Ecto neural progenitor cell (in vitro differentiated cells): ENCODE results near the gene BNC2.

ENCODE experiments used
- DNase-seq: peaks from one replicate; pipeline ENCODE4 v3.0.0-alpha.2; 2018; ENCODE audit warnings: low spot score

BNC2 gene

GRCh38 chr9:16364347-16364746, 506.1 kb downstream of the BNC2 start:
- no peak for DNase-seq

- DNase-seq, result no peak
Measured at GRCh38 chr9:16363916-16364315, 506.6 kb downstream of the BNC2 start.

DNA sequence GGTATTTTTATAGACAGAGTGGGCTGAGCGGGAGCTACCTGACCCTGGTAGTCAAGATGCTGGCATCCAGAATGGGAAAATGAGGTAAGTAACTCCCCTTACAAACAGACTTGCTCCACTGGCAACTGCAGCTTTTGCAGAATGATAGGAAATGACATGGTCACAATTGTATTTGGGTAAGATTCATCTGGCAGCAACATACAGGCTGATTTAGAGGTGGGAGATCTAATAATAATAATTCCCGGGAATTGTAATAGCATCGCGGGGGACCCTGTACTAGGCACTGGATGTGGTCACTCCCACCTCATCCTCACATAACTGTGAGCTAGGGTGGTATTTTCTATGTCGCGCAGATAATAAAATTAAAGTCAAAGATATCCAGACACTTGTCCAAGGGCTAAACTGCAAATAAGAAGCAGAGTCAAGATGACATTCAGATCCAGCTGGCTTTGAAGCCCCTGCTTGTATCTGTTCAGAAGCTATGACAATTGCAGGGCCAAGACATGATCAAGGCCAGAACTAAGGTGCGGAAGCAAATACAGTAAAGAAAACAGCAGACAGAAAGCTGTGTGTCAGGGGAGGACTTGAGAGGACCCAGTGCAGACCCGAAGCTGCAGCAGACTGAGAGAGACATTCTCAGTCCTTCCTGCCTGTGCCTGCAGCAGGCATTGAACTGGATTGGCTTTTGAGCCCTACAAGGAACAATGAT, 507.2 kb downstream of the BNC2 start:
- DNase-seq, result no peak

GRCh38 chr9:16361939-16362338, 508.5 kb downstream of the BNC2 start:
- no peak for DNase-seq

DNA sequence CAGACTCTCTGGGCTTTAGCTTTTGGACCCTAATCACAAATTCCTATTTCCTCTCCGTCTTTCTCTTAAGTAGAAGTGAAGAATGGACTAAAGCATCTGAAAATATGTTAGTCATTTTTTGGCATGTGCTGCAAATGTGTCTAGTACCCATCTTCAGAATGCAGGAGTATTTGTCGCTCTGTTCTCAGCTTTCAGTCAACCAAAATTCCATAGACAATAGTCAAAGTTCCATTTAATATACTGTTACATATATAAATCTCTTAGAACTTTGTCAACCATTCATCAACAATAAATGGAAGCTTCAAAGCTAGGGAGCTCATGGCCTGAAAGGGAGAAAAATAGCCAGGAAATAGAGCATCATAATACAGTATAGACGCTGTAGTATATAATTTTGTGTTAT, 509.4 kb downstream of the BNC2 start:
- no peak for DNase-seq

DNA sequence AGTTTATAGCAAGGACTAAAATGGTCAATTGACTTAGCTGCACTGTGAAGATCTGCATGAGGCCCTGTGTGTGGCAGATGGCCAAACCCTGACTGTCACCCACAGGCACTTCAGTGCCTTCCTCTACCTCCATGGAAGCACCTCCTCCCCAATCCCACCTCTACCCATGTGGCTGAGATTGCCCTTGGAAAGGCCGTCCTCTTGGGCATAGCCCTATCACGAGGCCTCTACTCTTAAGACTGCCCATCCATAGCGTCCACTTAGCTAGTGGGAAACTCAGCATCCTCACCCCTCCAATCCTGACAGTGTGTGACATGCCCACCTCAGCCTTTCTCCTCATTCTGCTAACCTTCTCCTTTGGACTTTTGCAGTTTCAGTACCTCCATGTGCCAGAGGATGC, 510.2 kb downstream of the BNC2 start:
- DNase-seq, result no peak
